H1 (cell line): ENCODE measurements around the gene PROK1. TPM values are rescaled to one million over a fixed set of nuclear protein-coding genes. Genes with fewer than 3 reads are reported as not detected.

Experiments
- CTCF ChIA-PET: fragments of 300-600 bp; sonication (Branson Sonifier 250); formaldehyde crosslinking; loops from one replicate; lab custom pipeline; 2021; ENCODE audit not compliant: partially characterized antibody; lab: Charles Lee
- POLR2A ChIA-PET: fragments of 300-600 bp; sonication (Branson Sonifier 250); formaldehyde crosslinking; loops from one replicate; lab custom pipeline; 2021; ENCODE audit warnings: inconsistent platforms; ENCODE audit not compliant: partially characterized antibody; lab: Charles Lee
- DNase-seq, 2 experiments: peaks; one replicate each; pipeline versions ENCODE4 v3.0.0 to v3.0.0-alpha.2; 2010 to 2022; ENCODE audit warnings: low spot score in 2 of 2, low read depth in 1 of 2, mixed read lengths in 1 of 2
- FAIRE-seq: peaks from 2 replicates; lab custom pipeline; 2011; peaks lifted over from hg19 to GRCh38; lab: Jason Lieb, UNC
- H2AFZ ChIP-seq: 2 replicates; pipeline ENCODE4 v1.8.1; 2012; ENCODE audit warnings: low read length, inconsistent platforms
- H2AK5ac ChIP-seq: 2 replicates; pipeline ENCODE4 v1.6.1; 2013; ENCODE audit warnings: low read depth, low read length
- H2BK120ac ChIP-seq: replicated peaks from 2 replicates; pipeline ENCODE3; 2013; ENCODE audit warnings: low read depth, low read length, inconsistent platforms
- H2BK12ac ChIP-seq: 2 replicates; pipeline ENCODE4 v1.6.1; 2013; ENCODE audit warnings: low read depth, low read length
- H2BK15ac ChIP-seq: 2 replicates; pipeline ENCODE4 v1.6.1; 2013; ENCODE audit warnings: low read length
- H2BK20ac ChIP-seq: 2 replicates; pipeline ENCODE4 v1.6.1; 2013; ENCODE audit warnings: low read length
- H2BK5ac ChIP-seq: 2 replicates; pipeline ENCODE4 v1.6.1; 2013; ENCODE audit warnings: low read depth, low read length
- H3K14ac ChIP-seq: 2 replicates; pipeline ENCODE4 v1.6.1; 2013; ENCODE audit warnings: inconsistent platforms; ENCODE audit not compliant: insufficient read length
- H3K18ac ChIP-seq: 2 replicates; pipeline ENCODE4 v1.6.1; 2013; ENCODE audit warnings: low read length; ENCODE audit errors: extremely low read depth
- H3K23ac ChIP-seq: 2 replicates; pipeline ENCODE4 v1.6.1; 2013; ENCODE audit warnings: inconsistent platforms; ENCODE audit not compliant: insufficient read length
- H3K23me2 ChIP-seq: 2 replicates; pipeline ENCODE4 v1.6.1; 2013; ENCODE audit warnings: low read depth, low read length
- H3K27ac ChIP-seq: 2 replicates; pipeline ENCODE4 v1.6.1; 2011; ENCODE audit warnings: low read depth, low read length, inconsistent platforms
- H3K27me3 ChIP-seq, 4 experiments: replicated peaks in 1 of 4; 1 replicate in 1 of 4; 2 replicates in 3 of 4; pipeline versions ENCODE4 v1.6.1 to v1.8.1; 2011 to 2013; ENCODE audit warnings: low read length in 3 of 4, mild to moderate bottlenecking in 3 of 4, inconsistent platforms in 2 of 4, mixed read lengths in 2 of 4, moderate library complexity in 1 of 4; ENCODE audit not compliant: control insufficient read depth in 3 of 4, insufficient read depth in 3 of 4; ENCODE audit errors: extremely low read depth in 1 of 4
- H3K36me3 ChIP-seq, 4 experiments: 2 replicates each; pipeline versions ENCODE4 v1.6.1 to v1.8.1; 2011 to 2013; ENCODE audit warnings: mild to moderate bottlenecking in 4 of 4, low read length in 3 of 4, moderate library complexity in 2 of 4, control low read depth in 1 of 4, inconsistent platforms in 1 of 4; ENCODE audit not compliant: insufficient read depth in 4 of 4, control insufficient read depth in 2 of 4
- H3K4ac ChIP-seq: replicated peaks from 2 replicates; pipeline ENCODE3; 2013; ENCODE audit warnings: low read length, low read depth, mixed read lengths, inconsistent platforms; ENCODE audit not compliant: insufficient read length
- H3K4me1 ChIP-seq, 4 experiments: replicated peaks in 1 of 4; 1 replicate in 1 of 4; 2 replicates in 3 of 4; pipeline versions ENCODE4 v1.6.1 to v1.8.1; 2011 to 2013; ENCODE audit warnings: low read length in 3 of 4, inconsistent platforms in 2 of 4, mixed read lengths in 1 of 4; ENCODE audit not compliant: insufficient read depth in 4 of 4, control insufficient read depth in 3 of 4
- H3K4me2 ChIP-seq, 2 experiments: 2 replicates each; pipeline versions ENCODE4 v1.6.1 to v1.8.1; 2011 to 2013; ENCODE audit warnings: low read depth in 2 of 2, low read length in 2 of 2, control low read depth in 1 of 2, inconsistent platforms in 1 of 2, mild to moderate bottlenecking in 1 of 2; ENCODE audit not compliant: insufficient read depth in 1 of 2
- H3K4me3 ChIP-seq, 4 experiments: fragments of 200-600, 300-600 bp in 1 of 4; sonication (generic), shearing (Covaris generic), sonication (Bioruptor Twin) in 1 of 4; 2 replicates each; pipeline versions ENCODE4 v1.5.1 to v1.8.1; 2011 to 2016; ENCODE audit warnings: low read length in 4 of 4, low read depth in 3 of 4, control low read depth in 2 of 4, inconsistent platforms in 2 of 4, mild to moderate bottlenecking in 2 of 4, mixed read lengths in 1 of 4, moderate library complexity in 1 of 4; ENCODE audit not compliant: insufficient read depth in 2 of 4; ENCODE audit errors: extremely low read depth in 1 of 4
- H3K56ac ChIP-seq: replicated peaks from 2 replicates; pipeline ENCODE3; 2013; ENCODE audit warnings: low read depth, mild to moderate bottlenecking, mixed read lengths, low read length, inconsistent platforms; ENCODE audit not compliant: insufficient read length
- H3K79me1 ChIP-seq: 2 replicates; pipeline ENCODE4 v1.6.1; 2013; ENCODE audit warnings: low read depth, low read length, control low read depth
- H3K79me2 ChIP-seq, 2 experiments: 2 replicates each; pipeline versions ENCODE4 v1.6.1 to v1.8.1; 2012 to 2013; ENCODE audit warnings: low read length in 2 of 2, mild to moderate bottlenecking in 2 of 2, inconsistent platforms in 1 of 2; ENCODE audit not compliant: insufficient read depth in 2 of 2, control insufficient read depth in 1 of 2
- H3K9ac ChIP-seq, 4 experiments: replicated peaks in 1 of 4; 1 replicate in 1 of 4; 2 replicates in 3 of 4; pipeline versions ENCODE4 v1.6.1 to v1.8.1; 2011 to 2013; ENCODE audit warnings: low read depth in 3 of 4, low read length in 3 of 4, control low read depth in 2 of 4, mild to moderate bottlenecking in 2 of 4, moderate library complexity in 2 of 4, inconsistent platforms in 1 of 4; ENCODE audit errors: extremely low read depth in 1 of 4
- H3K9me3 ChIP-seq, 2 experiments: 2 replicates each; pipeline versions ENCODE4 v1.6.1 to v1.8.1; 2012 to 2013; ENCODE audit warnings: mild to moderate bottlenecking in 2 of 2, moderate library complexity in 2 of 2, control low read depth in 1 of 2, inconsistent platforms in 1 of 2, low read depth in 1 of 2, low read length in 1 of 2, mixed read lengths in 1 of 2; ENCODE audit not compliant: insufficient read depth in 2 of 2
- H4K20me1 ChIP-seq, 2 experiments: replicated peaks in 1 of 2; 2 replicates each; pipeline versions ENCODE3 to v1.8.1; 2011 to 2013; ENCODE audit warnings: inconsistent platforms in 2 of 2, low read length in 2 of 2, mild to moderate bottlenecking in 1 of 2; ENCODE audit not compliant: insufficient read depth in 2 of 2, control insufficient read depth in 1 of 2
- H4K5ac ChIP-seq: 2 replicates; pipeline ENCODE4 v1.6.1; 2013; ENCODE audit warnings: low read length, low read depth, mixed read lengths, inconsistent platforms; ENCODE audit not compliant: insufficient read length
- H4K8ac ChIP-seq: 2 replicates; pipeline ENCODE4 v1.8.0; 2013; ENCODE audit warnings: mild to moderate bottlenecking, moderate library complexity, low read length, inconsistent platforms; ENCODE audit not compliant: insufficient read depth; ENCODE audit errors: extremely low read depth
- H4K91ac ChIP-seq: replicated peaks from 2 replicates; pipeline ENCODE3; 2013; ENCODE audit warnings: low read length, mixed read lengths, inconsistent platforms; ENCODE audit not compliant: insufficient read length
- BACH1 ChIP-seq: IDR thresholded peaks from 2 replicates; pipeline ENCODE4 v1.6.1; 2012; ENCODE audit warnings: low read length, improper control_type of control experiment
- CHD2 ChIP-seq: IDR thresholded peaks from 2 replicates; pipeline ENCODE4 v1.6.1; 2012; ENCODE audit warnings: low read length, improper control_type of control experiment
- CREB1 ChIP-seq: IDR thresholded peaks from 2 replicates; pipeline ENCODE4 v1.6.1; 2012; ENCODE audit warnings: inconsistent platforms
- CTCF ChIP-seq, 3 experiments: IDR thresholded peaks; 1 replicate in 2 of 3; 2 replicates in 1 of 3; pipeline versions ENCODE4 v1.5.1 to v1.6.1; 2011; ENCODE audit warnings: low read length in 3 of 3, mild to moderate bottlenecking in 3 of 3, inconsistent platforms in 2 of 3, low read depth in 1 of 3, moderate library complexity in 1 of 3; ENCODE audit not compliant: insufficient read depth in 1 of 3; ENCODE audit errors: control extremely low read depth in 1 of 3
- EGR1 ChIP-seq: IDR thresholded peaks from 2 replicates; pipeline ENCODE4 v1.6.1; 2011; ENCODE audit warnings: low read depth, low read length, borderline replicate concordance
- FOSL1 ChIP-seq: IDR thresholded peaks from 2 replicates; pipeline ENCODE4 v1.6.1; 2011; ENCODE audit warnings: mild to moderate bottlenecking, low read depth, low read length, moderate library complexity; ENCODE audit not compliant: insufficient read depth
- GABPA ChIP-seq: IDR thresholded peaks from 2 replicates; pipeline ENCODE4 v1.6.1; 2011; ENCODE audit warnings: mild to moderate bottlenecking, low read length, moderate library complexity, borderline replicate concordance; ENCODE audit not compliant: insufficient read depth
- GTF2F1 ChIP-seq: IDR thresholded peaks from 2 replicates; pipeline ENCODE4 v1.6.1; 2012; ENCODE audit warnings: low read depth, low read length, improper control_type of control experiment, borderline replicate concordance
- POU5F1 ChIP-seq: IDR thresholded peaks from 2 replicates; pipeline ENCODE4 v1.6.1; 2011; ENCODE audit warnings: low read depth, mild to moderate bottlenecking, low read length, moderate library complexity
- RBBP5 ChIP-seq: IDR thresholded peaks from 2 replicates; pipeline ENCODE4 v1.7.1; 2012; ENCODE audit warnings: low read depth, mild to moderate bottlenecking, inconsistent platforms, low read length, moderate library complexity, borderline replicate concordance
- SP2 ChIP-seq: IDR thresholded peaks from 2 replicates; pipeline ENCODE4 v1.6.1; 2012; ENCODE audit warnings: mild to moderate bottlenecking, low read length, inconsistent platforms
- WGBS, 2 experiments: shearing (Covaris generic) in 1 of 2; methylation state at CpG; one replicate each; pipeline versions ENCODE4 v1.1.6 to v1.1.7; 2013 to 2015; ENCODE audit warnings: low lambda C conversion rate in 2 of 2, mixed read lengths in 2 of 2, inconsistent platforms in 1 of 2, low coverage in 1 of 2, missing lambda C conversion rate in 1 of 2; ENCODE audit not compliant: insufficient replicate concordance in 2 of 2, insufficient coverage in 1 of 2, insufficient read length in 1 of 2; ENCODE audit errors: extremely low coverage in 1 of 2, missing lambda C conversion rate in 1 of 2; 5-methylcytosine and 5-hydroxymethylcytosine counted together
- polyA plus RNA-seq, 7 experiments: library from polyadenylated mRNA; depleted of rRNA in 3 of 7; stranded (reverse) in 5 of 7; unstranded in 2 of 7; fragments of >200 nt in 5 of 7; fragments of 200-250 nt in 2 of 7; gene quantifications; 1 replicate in 5 of 7; 2 replicates in 1 of 7; 4 replicates in 1 of 7; pipeline versions ENCODE4 v1.2.1 to v1.2.3, GENCODE V29; 2011 to 2013; ENCODE audit warnings: missing spikeins in 2 of 7, mixed read lengths in 2 of 7
- total RNA-seq: library from RNA; stranded (reverse); fragmentation: NEBNext Ultra II Directional; extraction: Animal tissue kit (Norgen Biotek cat#: 25700); gene quantifications from 2 replicates; pipeline ENCODE4 v1.2.1, GENCODE V29; 2021

PROK1 gene
- total and polyA plus RNA-seq, 2 of the 8 experiments (the other 6 are each of a cell fraction or from before 2014, with no cell fraction given) = 0.12 TPM; not detected in 1

- WGBS, 2 experiments = 26% methylated on average over 3 of the region's 3 CpGs; no CpG with 5 or more reads in 1 of the 2 experiments
- Histone ChIP-seq H2BK120ac (no peak overlapping the region), H3K56ac (no peak overlapping the region), H3K4me3 (no peak overlapping the region), H3K23ac (no peak overlapping the region), H2BK12ac (0 out of 2 replicates have a peak overlapping the region, but pooled peaks have one; percentile 7), H3K79me1 (no peaks in the 10 kb centered on the region), H3K4me1 (peaks cover 3 to 9% (median 7%) of the 10 kb centered on the region in 4 experiments; a peak in 6 of 7 replicates), H4K20me1 (no peaks in the 10 kb centered on the region), H3K79me2 (no peaks in the 10 kb centered on the region), H3K27me3 (no peaks in the 10 kb centered on the region), H2AK5ac (no peak overlapping the region), H3K18ac (no peak overlapping the region), H3K23me2 (no peaks in the 10 kb centered on the region), H3K4ac (no peak overlapping the region), H2AFZ (0 out of 2 replicates have a peak overlapping the region, but pooled peaks have one; percentile 48), H3K9me3 (no peaks in the 10 kb centered on the region), H2BK20ac (no peak overlapping the region), H3K27ac (no peak overlapping the region), H4K91ac (no peak overlapping the region), H4K8ac (no peak overlapping the region), H2BK5ac (no peak overlapping the region), H3K14ac (no peak overlapping the region), H3K36me3 (no peaks in the 10 kb centered on the region), H2BK15ac (no peak overlapping the region), H3K9ac (no peak overlapping the region), H4K5ac (no peak overlapping the region), H3K4me2 (peak overlapping the region; percentile 4 to 44; a peak in 2 of 4 replicates)
- POLR2A ChIA-PET = interaction anchor here (0.8 to 1.6 kb wide), 5 partner anchors 9 to 94 kb away, joined by 3 to 4 read pairs (median 3); no protein-coding TSS in a partner anchor
- FAIRE-seq (peak; percentile 57), DNase-seq (peak; percentile 38 to 66)
- CTCF ChIA-PET = interaction anchor here (0.8 to 35.1 kb wide), 7 partner anchors 10 to 239 kb away, joined by 3 to 828 read pairs (median 3); partner anchors contain the start of genes LAMTOR5 and PROK1
- no peak for TF ChIP-seq GTF2F1
- TF ChIP-seq CTCF (IDR thresholded peaks at IDR 0.05; ENCODE audit: control extremely low read depth in 1 of 3, insufficient read depth in 1 of 3, low read depth in 1 of 3, low read length in 3 of 3) = no peak
- TF ChIP-seq CHD2 = no peak
- TF ChIP-seq GABPA = no peak
- no peak for TF ChIP-seq POU5F1
- no peak for TF ChIP-seq CREB1
- no peak for TF ChIP-seq FOSL1
- peak; percentile 61 for TF ChIP-seq BACH1
- TF ChIP-seq RBBP5 = peak; percentile 58; the same call in 1 of the 2 replicates
- TF ChIP-seq EGR1 = no peak
- no peak for TF ChIP-seq SP2
Observed at GRCh38 chr1:110433803-110434202, 17.1 kb upstream of the PROK1 start.
